ENCODE measurements around the gene RNU5D-1. TPM values are rescaled to one million over a fixed set of nuclear protein-coding genes. Genes with fewer than 3 reads are reported as not detected.

The RNU5D-1 gene
- not detected for total RNA-seq

- Histone ChIP-seq H3K36me3 (no peaks in the 10 kb centered on the region), H3K27me3 (no peaks in the 10 kb centered on the region), H3K4me3 (peak within 1 kb of the TSS; percentile 23), H3K4me1 (no peaks in the 10 kb centered on the region), H3K9ac (ENCODE audit: low read depth in 2 of 2, low read length in 2 of 2) (peak within 1 kb of the TSS in 1 of 2 donors; percentile 63), H3K27ac (peak within 1 kb of the TSS; percentile 89), H3K9me3 (no peaks in the 10 kb centered on the region)
- peak; percentile 90 for TF ChIP-seq CTCF (IDR thresholded peaks at IDR 0.05)
- intact Hi-C loops (cut with DNase I): no loop called here
- peak; percentile 98 for DNase-seq
These were observed at the start of gene RNU5D-1 for GRCh38 chr1:44730741-44731512. Gene RNU5D-1 (minus strand): TSS chr1:44731170.

- TF ChIP-seq CTCF (IDR thresholded peaks at IDR 0.05): no peak
- intact Hi-C loops (cut with DNase I): no loop called here
- Histone ChIP-seq H3K27ac (no peak overlapping the region), H3K9me3 (no peaks in the 10 kb centered on the region), H3K27me3 (no peaks in the 10 kb centered on the region), H3K4me1 (peaks cover 15% of the 10 kb centered on the region), H3K36me3 (peaks cover 19% of the 10 kb centered on the region), H3K9ac (ENCODE audit: low read depth in 2 of 2, low read length in 2 of 2) (no peak overlapping the region), H3K4me3 (no peak overlapping the region)
- no peak for DNase-seq
These were observed 49.7 kb upstream of the RNU5D-1 start for GRCh38 chr1:44780583-44781121.

GRCh38 chr1:44778705-44779576, 48.0 kb upstream of the RNU5D-1 start:
- peaks cover 6% of the 10 kb centered on the region for H3K4me1 ChIP-seq
- no peaks in the 10 kb centered on the region for H3K27me3 ChIP-seq
- no peaks in the 10 kb centered on the region for H3K9me3 ChIP-seq
- no peak overlapping the region for H3K9ac ChIP-seq (ENCODE audit: low read depth in 2 of 2, low read length in 2 of 2)
- peaks cover 19% of the 10 kb centered on the region for H3K36me3 ChIP-seq
- no peak overlapping the region for H3K27ac ChIP-seq
- no peak for DNase-seq
- intact Hi-C loops (cut with DNase I): no loop called here
- no peak overlapping the region for H3K4me3 ChIP-seq
- TF ChIP-seq CTCF (IDR thresholded peaks at IDR 0.05): no peak

- intact Hi-C loops (cut with DNase I): no loop called here
- Histone ChIP-seq H3K36me3 (peaks cover 19% of the 10 kb centered on the region), H3K9me3 (no peaks in the 10 kb centered on the region), H3K9ac (ENCODE audit: low read depth in 2 of 2, low read length in 2 of 2) (no peak overlapping the region), H3K4me3 (no peak overlapping the region), H3K27me3 (no peaks in the 10 kb centered on the region), H3K27ac (no peak overlapping the region), H3K4me1 (peaks cover 6% of the 10 kb centered on the region)
- DNase-seq: no peak
- TF ChIP-seq CTCF (IDR thresholded peaks at IDR 0.05): no peak
These were observed 47.1 kb upstream of the RNU5D-1 start for GRCh38 chr1:44777969-44778635.

- no peak overlapping the region for H3K27ac ChIP-seq
- no peaks in the 10 kb centered on the region for H3K27me3 ChIP-seq
- H3K9ac ChIP-seq (ENCODE audit: low read depth in 2 of 2, low read length in 2 of 2): peak overlapping the region in 1 of 2 donors; percentile 95
- peaks cover 6% of the 10 kb centered on the region for H3K4me1 ChIP-seq
- no peak for TF ChIP-seq CTCF (IDR thresholded peaks at IDR 0.05)
- peaks cover 19% of the 10 kb centered on the region for H3K36me3 ChIP-seq
- intact Hi-C loops (cut with DNase I): no loop called here
- no peak for DNase-seq
- no peaks in the 10 kb centered on the region for H3K9me3 ChIP-seq
- no peak overlapping the region for H3K4me3 ChIP-seq
These were observed 46.6 kb upstream of the RNU5D-1 start for GRCh38 chr1:44777547-44777946.
